Daoy (cell line): Measurements from ENCODE around the gene PLCXD3. TPM values are rescaled to one million over a fixed set of nuclear protein-coding genes. Genes with fewer than 3 reads are reported as not detected.
"Not testable (repeated sequence)": the region's sequence is repeated elsewhere in the genome, so short reads cannot be mapped to it uniquely, and the experiment has no call there.

ENCODE experiments used
- DNase-seq: peaks from one replicate; pipeline ENCODE4 v3.0.0-alpha.2; 2015; ENCODE audit warnings: low read depth
- total RNA-seq: library from RNA; depleted of rRNA; stranded (reverse); fragments of >200 nt; shearing (Covaris generic); gene quantifications from 2 replicates; pipeline ENCODE4 v1.2.3, GENCODE V29; 2014

Gene PLCXD3
- total RNA-seq, 1 experiment from 2014 or later, result 0.11 TPM

DNA sequence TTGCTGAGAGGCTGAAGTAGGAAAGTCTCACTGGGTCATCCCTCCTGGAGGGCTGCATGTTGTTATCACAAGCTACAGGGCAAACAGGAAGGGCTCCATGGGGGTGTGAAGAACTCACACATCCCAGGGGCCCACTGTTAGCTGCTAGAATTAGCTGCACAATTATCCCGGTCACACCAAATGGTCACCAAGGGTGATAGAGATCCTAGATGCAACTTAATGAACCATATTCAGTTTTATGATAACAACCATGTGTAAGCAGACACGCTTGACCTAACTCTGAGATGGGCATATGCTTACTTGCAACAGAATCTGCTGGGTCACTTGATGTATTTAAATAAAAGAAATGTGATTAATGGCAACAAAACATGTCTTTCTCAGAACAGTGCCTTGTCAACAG, 153.6 kb downstream of the PLCXD3 start:
- DNase-seq, result no peak

DNA sequence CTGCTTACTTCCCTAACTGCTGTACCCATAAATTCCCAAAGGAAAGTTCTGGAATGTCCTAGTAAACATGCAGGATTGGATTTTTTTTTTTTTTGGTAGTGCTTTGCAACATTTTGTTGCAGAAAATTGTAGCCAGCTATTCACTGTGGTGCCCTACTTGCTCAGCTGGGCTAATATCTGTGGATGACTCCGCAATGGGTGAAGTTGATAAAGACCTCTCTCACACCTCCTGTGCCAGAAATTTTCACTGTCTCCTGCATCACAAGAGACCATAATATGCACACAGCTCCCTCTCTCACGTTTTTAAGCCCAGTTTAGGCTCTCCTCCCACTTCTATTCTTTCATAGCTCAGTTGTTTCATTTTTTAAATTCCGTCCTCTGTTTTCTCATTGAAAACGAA, 160.6 kb downstream of the PLCXD3 start:
- no peak for DNase-seq

DNA sequence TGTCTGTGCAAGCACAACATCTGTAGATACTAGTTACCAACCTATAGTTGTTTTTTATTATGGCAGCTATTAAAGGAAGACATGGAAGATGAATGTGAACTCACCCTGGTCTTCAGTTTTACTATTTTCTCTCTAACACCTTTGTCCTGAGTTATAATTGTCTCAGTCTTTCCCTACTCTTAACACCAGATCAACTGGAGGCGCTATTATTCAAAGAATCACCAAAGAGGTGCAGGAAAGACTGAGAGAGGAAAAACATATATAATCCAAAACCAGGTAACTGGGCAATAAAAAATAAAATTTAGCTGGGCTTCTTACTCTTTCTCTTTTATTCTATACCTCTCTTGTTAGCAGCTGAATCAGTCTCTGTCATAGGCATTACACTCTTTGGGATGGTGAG, 162.8 kb downstream of the PLCXD3 start:
- DNase-seq, result no peak

DNA sequence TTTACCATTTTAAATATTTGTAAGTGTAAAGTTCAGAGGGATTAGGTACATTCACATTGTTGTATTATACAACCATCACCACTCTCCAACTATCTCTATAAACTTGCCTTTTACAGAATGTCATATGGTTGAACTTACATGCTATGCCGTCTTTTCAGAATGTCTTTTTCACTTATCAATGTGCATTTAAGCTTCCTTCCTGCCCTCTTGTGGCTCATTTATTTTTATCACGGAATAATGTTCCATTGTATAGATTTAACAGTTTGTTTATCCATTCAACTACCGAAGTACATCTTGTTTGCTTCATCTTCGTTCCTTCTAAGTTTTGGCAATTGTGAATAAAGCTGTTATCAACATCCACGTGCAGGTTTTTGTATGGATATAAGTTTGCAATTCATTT, 163.8 kb downstream of the PLCXD3 start:
- no peak for DNase-seq

DNA sequence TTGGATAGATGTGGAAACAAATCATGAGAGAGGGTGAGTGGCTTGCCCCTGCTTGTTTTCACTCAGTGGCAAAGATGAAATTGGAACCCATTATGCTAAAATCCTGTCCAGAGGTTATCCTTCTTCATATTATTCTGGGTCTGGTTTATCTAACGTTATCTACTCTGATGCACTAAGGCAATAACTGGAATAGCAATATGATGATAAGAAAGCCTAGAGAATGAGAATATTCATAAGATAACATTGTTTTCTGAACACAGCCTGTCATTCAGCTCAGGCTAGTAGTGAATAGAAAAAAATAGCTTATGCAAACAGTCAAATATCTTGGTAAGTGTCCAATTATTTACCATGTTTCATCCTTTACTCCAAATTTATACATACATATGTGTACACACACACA, 165.1 kb downstream of the PLCXD3 start:
- no peak for DNase-seq

DNA sequence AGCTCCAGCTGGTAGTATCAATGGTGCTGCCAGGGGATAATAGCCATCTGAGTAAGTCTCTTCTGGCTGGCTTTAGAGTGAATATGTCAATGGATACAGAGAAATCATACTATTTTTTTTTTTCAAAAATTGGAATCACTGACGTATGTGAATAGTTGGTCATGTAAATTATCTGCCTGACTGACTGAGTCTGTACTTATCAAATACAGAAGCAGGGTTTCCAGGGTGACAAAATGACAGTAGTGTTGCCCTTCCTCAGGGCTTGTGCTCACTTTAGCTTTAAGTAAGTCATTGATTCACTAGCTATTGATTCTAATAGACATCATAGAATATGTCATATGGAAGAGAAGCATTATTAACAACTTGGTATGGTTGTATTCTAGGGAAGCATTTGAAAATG, 171.1 kb downstream of the PLCXD3 start:
- DNase-seq, result no peak

DNA sequence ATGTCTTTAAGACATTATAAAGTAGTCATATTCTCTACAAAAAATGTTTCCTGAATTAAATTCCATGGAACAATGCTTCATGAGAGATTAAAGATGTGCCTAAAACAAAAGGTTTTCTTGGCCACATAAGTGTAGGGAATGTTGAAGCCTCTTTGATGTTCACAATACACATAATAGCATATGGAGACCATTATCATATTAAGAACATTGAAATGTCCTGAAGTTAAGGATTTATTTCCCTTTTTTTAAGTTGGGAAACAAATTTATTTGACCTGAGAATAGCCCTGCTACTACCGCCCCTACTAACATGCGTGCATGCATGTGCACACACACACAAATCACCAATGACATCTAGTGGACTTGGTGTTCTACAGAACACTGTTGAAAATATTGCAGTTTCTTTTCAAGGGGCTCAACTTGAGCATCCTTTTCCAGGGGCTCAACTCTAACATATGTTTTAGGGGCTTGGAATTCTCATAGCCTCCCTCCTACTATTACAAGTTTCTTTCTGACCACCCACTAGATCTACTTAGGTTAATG, 172.2 kb downstream of the PLCXD3 start:
- no peak for DNase-seq

DNA sequence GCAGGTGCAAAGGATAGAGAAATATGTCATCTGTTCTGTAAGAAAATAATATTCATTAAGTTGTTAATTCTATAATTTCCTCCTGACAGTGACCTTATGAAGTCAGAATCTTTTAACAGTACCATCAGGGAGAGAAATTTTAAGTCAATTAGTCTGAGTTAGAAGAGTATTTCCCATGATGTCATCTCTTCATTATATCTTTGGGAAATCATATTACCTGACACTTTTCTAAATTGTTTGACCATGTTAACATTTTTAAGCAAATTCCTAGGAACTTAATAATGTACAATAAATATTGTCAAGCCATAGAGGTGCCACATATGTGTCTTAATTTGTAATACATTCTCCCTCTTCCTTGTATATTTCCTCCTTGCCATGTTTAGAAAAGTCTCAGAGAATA, 172.7 kb downstream of the PLCXD3 start:
- DNase-seq, result no peak

DNA sequence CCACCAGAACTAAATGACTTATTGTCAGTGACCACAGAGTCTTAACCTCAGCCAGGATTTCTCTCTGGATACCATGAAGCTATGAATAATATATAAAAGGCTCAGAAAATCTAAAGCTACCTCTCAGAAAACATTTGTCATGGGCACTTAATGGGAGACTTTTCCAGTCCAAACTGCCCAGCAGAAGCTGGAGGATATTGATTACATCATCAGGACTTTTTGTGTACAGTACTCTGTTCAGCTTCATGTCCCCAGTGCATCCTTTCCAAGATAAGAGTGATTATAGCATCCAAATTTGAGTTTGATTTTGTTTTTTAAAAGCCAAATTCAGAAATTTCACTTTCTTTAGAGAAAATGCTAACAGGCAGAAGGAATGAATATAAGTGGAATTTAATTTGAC, 173.2 kb downstream of the PLCXD3 start:
- no peak for DNase-seq

DNA sequence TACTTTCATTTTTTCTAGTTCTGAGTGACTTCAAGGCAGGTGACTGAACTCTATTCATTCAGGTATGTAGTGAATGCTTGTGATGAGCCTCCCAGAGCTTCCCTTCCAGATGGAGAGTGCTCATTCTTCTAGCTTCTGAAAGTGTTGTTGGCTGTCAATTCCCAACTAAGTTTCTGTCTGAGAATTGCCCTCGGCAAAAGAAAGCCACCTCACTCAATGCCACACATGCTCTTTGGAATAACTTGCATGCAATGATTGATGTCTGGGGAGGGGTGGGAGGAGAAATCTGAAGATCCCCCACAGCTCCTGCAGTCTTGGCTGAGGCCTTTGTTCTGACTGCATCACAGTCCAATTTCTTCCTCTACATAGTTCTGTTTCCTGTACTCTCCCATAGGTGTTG, 173.9 kb downstream of the PLCXD3 start:
- DNase-seq, result no peak

DNA sequence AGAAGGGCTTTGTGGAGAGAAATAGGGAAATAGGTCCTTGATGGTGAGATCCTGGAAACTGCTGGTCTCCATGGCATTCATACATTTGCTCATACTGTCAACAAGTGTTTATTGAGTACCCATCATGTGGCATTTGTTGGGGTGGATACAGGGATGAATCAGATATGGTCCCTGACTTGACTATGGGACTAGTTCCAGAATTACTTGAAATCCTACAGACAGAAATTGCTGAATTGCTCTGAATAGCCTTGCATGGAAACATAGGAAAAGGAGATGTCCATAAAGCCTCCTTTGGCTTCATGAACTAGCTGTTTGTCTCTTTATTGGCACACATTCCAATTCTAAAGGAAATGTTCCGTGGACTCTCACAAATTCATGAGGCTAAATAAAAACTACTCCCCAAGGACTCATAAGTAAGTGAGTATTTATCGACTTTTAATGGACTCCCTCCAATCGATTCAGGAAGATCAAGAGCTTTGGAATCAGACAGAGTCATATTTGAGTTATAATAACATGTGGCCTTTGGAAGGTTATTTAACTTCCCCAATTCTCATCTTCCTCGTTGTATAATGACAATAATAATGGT, 174.7 kb downstream of the PLCXD3 start:
- no peak for DNase-seq

DNA sequence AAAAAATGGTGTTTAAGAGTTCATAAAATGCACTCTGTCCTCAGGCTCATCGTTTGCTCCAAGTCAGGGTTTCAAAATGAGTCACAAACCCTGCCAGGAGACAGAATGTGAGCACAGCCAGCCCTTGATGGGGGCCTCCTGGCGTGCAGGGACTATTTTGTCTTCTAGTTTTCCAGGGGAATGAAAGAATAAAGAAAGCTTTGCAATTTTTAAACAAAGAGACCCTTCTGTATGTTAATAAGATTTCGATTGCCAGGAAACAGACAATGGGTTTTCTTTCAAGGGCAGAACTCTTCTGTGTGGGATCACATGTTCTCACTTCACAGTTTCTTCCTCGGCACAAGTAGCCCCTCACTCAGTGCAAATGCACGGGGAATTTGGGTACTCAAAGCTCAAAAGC, 175.6 kb downstream of the PLCXD3 start:
- DNase-seq, result no peak

DNA sequence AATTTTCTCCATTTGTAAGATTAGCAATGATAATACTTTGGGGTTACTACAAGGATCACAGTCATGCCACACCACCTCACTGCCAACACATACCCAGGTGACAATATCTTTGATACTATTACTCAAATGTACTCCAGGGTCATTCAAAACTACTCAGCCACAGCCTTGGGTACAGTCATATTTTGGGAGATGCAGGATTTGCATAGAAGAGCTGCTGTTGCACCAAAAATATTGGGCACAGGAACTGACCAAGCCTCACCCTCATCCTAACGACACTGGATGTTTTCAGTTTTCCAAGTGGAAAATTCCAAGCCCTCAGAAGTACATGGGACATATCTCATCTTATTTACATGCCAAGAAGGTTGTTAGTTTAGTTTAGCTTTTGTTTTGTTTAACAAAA, 176.2 kb downstream of the PLCXD3 start:
- no peak for DNase-seq

DNA sequence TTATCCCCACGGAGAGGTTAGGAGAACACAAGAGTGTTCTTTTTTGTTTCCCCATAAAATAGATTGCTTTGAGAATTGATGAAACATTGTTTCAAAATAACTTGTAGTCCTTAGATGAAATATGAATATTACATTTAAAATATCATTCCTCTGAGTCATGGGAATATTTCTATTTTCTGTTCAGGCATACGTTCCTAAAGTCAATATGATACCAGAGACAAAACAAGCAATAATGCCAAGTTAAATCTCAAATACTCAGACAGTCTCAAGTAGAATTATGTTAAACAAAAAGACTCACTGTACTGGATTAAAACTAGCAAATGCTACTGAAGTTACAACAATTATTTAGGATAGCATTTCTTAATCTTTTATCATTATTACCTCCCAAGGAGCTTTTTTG, 185.3 kb downstream of the PLCXD3 start:
- DNase-seq, result no peak

DNA sequence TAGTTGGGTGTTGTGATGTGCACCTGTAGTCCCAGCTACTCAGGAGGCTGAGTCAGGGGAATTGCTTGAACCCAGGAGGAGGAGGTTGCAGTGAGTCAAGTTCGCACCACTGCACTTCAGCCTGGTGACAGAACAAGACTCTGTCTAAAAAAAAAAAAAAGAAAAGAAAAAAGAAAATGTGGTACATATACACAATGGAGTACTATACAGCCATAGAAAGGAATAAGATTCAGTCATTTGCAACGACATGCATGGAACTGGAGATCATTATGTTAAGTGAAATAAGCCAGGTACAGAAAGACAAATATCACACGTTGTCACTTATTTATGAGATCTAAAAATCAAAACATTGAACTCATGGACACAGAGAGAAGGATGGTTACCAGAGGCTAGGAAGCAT, 187.6 kb downstream of the PLCXD3 start:
- not testable (repeated sequence) for DNase-seq

DNA sequence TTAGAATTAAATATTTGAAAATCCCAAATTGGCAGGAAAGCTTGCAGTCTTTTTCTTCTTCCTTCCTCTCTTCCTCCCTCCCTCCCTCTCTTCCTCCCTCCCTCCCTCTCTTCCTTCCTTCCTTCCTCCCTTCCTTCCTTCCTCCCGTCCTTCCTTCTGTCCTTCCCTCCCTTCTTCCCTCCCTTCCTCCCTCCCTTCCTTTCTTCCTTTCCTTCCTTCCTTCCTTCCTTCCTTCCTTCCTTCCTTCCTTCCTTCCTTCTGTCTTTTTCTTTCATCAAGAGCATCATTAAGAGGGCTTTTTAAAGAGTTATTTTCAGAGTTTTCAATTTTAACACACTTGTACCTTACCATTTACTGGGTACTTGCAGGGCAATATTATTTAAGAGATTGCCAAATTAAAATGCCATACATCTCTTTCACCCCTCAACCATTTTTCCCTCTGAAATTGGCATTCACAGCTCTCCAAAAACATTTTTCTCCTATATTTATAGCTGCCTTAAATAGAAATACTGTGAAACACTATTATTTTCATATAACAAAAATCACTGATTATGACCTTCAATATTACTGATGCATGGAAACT, 197.8 kb downstream of the PLCXD3 start:
- DNase-seq, result no peak

DNA sequence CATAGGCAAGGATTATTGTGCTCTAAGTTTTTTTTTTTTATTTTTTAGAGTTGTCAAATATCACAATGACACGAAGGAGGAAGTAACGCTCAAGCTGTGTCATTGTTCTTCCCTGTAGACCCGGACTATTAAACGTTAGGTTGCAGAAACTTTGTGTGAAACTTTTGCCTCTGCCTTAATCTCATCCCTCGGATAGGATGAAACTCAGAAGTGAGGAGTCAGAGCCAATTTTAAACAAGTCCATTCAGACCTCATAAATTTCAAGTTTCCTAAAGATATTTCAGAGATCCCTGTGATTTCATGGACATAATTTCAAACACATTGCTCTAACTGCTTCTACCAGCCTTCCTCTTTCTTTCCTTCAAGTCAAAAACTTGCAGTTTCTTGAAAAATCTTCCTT, 198.3 kb downstream of the PLCXD3 start:
- DNase-seq, result no peak

DNA sequence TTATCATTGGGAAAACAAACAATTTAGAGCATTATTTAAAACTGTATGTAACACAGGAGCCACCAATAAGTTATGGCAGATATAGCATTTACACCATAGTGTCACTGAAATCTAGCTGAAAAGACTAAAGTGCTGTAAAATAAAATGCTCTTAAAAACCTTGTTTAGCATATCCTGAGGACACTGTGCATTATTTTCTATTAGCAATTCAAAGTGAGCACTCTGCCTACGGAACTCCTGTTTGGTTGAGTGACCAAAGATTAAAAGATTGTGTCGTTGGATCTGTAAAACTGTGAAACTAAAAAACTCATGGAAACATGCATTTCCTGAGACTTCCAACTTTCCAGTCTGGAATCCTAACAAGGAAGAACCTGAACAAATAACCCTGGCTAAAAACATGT, 201.1 kb downstream of the PLCXD3 start:
- DNase-seq, result no peak

DNA sequence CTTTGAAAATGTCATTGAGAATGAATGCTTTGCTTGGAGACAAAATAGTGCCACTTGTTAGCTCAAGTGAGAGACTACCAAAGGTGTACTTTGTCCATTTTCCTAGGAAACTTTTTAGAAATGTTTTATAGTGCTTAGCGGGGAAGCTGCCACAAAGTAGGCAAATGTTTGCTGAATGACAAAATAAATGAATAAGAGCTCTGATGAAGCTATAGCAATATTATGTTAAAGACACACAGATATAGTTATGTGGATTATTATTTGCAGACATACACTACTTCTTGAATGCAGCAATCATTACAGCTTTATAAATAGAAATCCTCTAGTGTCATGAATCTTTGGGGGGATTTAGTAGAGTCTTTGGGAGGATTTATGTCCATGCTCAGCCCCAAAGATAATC, 204.4 kb downstream of the PLCXD3 start:
- DNase-seq, result no peak

DNA sequence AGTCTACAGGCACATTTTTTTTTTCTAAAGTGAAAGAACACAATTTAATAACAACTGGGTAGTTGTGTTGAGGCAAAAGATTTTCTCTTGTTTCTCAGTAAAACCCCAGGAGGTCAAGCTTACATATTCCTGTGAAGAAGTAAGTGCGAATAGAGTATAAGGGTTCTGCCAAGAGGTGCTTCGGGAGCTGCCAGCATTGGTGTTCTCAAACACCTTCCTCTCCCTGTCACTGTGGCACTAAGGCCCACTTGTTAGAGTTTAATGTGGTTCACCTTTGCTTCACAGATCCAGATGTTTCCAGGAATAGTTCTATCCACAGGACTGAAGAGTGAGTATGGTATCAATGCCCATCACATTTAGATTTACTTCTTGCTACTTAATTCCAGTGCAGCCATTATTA, 205.3 kb downstream of the PLCXD3 start:
- DNase-seq, result no peak

DNA sequence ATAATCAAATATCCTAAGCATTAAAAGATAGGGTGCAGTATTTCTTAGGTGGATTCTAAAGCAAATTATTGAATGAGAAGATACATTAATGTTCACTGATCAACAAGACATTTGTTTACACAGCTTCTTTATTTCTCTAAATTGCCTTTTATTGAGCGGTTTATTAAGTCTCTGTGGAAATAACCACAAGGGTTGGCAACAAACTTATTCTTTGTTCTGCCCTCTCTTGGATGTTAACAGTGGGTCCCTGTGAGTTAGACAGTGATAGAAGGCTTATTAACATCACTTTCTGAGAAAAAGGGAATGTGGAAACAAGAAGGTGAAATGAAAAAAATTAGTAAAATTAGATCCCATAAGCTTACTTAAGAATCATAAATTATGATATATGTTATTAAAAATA, 214.3 kb downstream of the PLCXD3 start:
- DNase-seq, result no peak

DNA sequence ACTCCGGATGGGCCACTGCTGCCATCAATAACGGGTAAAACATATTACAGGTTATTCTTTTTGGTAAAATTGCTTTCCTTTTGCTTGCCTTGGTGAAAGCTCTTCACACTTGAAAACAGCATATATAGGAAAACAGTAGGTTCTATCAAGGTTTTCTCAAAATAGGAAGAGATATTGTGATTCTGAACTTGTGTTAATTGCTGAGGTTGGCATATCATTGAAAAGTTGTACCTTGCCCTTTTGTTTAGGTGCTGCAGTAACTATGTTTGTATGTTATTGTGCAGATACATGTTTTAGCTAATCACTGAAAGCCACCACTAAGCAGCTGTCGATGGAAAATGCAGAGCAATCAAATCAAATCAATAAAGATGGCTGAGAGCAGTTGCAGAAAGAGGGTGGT, 219.1 kb downstream of the PLCXD3 start:
- no peak for DNase-seq

DNA sequence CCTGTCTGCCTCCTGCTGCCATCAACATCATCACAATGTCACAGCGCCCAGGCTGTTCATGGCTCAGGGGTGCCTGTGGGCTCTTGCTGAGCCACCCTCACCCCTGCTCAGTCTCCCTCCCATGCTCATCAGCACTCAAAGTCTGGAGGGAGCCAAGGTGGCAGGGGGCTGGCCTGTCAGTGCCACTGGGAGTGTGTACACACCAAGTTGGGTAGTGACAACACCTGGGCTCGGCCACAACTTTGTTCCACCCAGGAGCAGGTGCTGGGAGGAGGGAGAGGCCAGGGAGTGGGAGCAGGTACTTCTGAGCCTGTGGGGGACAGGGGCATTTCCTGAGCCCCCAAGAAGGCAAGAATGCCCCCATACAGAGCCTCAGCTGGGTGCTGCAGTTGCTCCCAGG, 219.6 kb downstream of the PLCXD3 start:
- no peak for DNase-seq

DNA sequence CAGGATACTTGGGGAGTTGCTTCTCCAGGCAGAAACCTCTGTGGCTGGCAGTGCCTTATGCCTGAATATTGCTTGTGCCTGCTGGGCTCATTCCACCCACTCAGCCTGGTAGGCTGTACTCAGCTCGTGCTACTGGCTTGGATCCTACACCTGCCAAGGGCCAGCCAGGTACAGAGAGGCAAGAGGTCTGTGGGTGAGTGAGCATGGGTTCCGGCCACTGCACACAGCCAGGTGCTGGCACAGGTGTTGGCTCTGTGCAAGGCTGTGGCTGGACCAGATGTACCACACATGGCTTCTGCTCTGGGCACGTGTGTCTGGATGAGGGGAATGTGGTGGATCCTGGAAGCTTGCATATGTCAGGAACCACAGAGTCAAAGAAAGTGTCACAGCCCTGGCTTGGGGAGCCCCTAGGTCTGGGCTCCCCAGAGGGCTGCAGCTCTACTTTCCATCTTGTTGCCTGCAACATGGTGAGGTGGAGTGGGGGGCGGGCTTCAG, 220.4 kb downstream of the PLCXD3 start:
- no peak for DNase-seq
